GM21723 (cell line): ENCODE results near the gene SSBP3.

ENCODE experiments used
- ATAC-seq: cut with Tn5 transposase; IDR thresholded peaks from one replicate; pipeline ENCODE4 v1.9.1; 2021; ENCODE audit warnings: mild to moderate bottlenecking, moderate library complexity; ENCODE audit not compliant: unreplicated experiment

Gene SSBP3

DNA sequence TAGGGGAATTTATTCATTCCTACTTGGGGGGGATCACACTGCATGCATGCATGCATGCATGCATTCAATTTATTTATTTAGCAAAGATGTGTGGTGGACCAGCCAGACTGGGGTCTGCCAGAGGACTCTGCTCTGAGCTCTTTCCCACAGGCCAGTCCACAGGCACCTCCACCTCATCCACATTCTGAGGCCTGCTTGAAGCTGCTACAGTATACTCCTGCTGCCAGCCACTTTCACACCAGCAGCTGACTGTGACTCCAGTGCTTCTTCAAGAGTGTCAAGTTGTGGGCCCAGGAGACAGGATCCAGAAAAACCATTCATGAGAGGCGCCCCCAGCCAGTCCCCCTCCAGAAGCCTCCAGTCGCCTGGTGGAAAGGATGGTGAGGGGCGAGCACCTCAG is 30.9 kb downstream of the SSBP3 start:
- ATAC-seq: no peak

- ATAC-seq: no peak
Observed at GRCh38 chr1:54374766-54375165, 31.4 kb downstream of the SSBP3 start.

DNA sequence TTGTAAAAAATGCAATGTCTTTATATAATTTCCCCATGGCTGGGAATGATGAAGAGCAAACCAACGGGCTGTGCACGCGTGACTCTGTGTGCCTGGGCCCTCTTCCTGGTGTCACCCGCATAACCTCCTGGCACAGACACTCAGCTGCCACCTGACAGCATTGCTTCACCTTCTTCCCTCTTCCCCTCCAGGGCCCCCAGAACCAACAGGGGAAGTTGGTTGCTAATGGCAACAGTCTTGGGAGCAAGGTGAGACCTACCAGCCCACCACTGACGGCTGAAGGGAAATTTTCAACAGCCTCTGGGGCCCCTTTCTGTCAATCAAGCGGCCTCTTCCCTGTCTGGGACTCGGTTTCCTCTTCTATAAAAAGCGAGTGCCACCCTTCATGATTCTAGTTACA is 33.2 kb downstream of the SSBP3 start:
- no peak for ATAC-seq

DNA sequence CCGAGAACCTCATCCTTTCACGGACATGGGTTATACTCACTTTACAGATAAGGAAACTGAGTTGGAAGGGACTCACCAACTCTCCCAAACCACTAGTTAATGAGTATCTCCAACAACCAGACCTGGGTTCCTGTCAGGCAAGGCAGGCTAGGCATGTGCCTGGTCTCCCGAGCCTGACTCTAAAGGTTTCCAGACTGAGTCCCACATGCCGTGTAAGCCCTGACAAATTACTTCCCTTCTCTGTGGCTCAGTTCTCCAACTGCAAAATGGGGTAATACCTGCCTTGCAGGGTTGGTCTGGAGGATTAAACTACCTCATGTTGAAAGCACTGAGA is 34.3 kb downstream of the SSBP3 start:
- no peak for ATAC-seq

GRCh38 chr1:54371038-54371941 is 34.9 kb downstream of the SSBP3 start:
- no peak for ATAC-seq

DNA sequence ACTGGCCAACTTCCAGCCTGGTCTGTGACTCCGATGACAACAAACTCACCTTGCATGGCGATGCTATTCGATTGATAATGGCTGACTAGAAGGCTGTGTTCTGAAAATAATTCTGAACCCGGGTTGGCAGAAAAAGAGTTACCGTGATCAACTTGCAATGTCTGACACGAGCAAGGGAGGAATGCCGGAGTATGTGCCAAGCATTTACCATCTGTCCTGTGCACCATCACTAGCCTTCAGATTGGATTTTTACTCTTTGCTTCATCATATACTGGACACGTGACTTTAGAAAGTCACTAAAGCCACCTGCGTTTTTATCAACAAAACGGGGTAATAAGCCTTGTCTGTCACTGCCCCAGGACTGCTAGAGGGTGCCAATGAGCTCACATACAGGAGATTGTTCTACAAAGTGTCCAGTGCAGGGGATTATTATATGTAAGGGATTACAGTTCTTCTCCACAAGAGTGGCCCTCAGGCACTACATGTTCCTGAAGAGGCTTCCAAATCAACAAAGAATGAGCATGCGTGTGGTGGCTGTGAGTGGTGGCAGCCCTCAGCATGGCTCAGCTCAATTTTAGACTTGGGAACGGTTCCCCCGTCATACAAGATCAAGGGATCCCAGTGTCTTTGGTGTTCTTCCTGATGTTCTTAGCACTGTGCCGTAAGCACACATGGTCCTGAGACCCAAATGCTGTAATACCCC is 35.8 kb downstream of the SSBP3 start:
- no peak for ATAC-seq

- ATAC-seq: no peak
Observed at GRCh38 chr1:54367613-54368012, 38.6 kb downstream of the SSBP3 start.

GRCh38 chr1:54365847-54366246 is 40.3 kb downstream of the SSBP3 start:
- ATAC-seq: no peak

DNA sequence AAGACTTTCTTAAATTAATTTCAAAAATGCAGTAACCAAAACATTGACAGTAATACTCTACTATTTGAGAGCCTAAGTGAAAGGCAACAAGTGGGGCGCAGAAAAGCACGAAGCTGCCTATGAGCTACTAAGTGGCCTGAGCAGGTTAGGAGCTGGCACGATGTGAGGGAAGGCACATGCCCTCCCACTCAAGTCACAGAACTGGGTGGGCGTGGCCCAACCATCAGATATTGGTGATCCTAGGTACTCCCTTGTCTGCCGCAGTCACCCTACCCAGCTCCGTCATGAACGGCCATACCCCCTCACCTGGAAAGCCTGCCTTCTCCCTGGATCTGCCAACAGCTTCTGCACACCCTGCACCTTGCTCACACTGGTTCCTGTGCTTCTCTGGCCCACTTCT is 40.8 kb downstream of the SSBP3 start:
- no peak for ATAC-seq

DNA sequence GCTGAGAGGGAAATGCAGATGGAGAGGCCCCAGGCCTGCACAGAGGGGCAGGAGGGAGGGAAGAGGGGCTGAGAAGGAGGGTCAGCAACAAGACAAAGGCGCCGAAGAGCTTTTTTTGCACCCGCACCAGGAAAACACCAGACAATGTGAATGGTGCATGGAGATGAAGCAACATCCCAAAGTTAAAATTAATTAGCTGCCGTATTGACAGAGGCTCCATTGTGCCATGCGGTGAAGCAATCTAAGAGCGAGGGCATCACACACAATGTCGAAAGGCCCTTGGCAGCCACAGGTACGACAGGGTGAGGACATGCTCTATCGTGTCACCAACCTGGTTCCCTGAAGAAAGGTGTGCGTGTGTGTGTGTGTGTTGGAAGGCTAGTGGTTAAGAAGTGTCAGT is 41.2 kb downstream of the SSBP3 start:
- no peak for ATAC-seq

DNA sequence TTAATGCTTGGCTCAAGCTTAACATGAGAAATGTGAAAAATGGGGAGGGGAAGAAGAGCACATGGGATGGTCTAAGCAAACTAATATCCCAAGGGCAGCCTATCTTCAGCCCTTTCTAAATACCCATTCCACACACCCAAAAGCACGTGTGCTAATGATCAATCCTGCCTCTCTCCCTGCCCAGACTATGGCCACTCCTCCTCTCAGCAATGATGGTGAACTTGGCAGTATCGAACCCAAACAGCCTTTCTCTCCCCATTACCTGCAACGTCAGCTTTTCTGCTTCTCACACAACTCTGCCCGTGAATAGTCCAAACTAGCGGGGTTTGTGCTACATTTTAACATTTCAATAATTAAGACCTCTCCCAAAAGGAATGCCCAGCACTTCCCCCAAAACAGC is 41.6 kb downstream of the SSBP3 start:
- ATAC-seq: no peak

DNA sequence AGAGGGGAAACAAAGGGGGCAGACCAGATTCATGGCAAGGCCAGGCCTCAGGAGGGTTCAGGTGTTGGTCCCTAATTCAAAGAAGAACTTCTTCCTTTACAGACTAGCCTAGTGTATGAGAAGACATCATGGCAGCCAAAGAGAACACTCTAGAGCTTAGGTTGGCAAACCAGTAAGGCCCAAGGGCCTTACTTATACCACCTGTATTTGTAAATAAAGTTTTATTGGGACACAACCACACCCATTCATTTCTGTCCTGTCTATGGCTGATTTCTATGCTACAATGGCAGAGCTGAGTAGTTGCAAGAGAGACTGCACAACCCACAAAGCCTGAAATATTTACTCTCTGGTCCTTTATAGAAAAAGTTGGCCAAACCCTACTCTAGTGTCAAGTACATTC is 42.3 kb downstream of the SSBP3 start:
- no peak for ATAC-seq

DNA sequence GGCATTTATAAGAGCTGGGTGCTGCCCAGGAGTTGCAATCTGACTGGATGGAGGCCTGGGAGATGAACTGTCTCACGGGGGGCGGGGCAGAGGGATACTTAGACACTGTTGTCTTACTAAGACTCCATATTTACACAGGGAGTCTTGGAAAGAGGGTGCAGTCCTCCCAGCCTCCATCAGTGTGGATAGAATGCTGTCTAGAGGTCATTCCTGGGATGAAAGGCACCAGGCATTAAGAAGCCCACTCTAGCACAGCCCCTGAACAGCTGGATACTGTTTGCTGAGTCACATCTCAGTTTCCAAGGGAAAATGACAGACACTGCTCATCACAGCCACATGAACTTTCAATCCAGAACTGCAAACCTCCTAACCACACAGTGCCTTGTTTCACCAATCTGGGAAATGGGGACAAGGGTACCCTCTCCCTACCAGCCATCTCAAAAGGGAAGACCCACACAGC is 43.3 kb downstream of the SSBP3 start:
- ATAC-seq: no peak

- ATAC-seq: no peak
Observed at GRCh38 chr1:54361342-54361741, 44.9 kb downstream of the SSBP3 start.

GRCh38 chr1:54360165-54361005 is 45.8 kb downstream of the SSBP3 start:
- ATAC-seq: no peak

DNA sequence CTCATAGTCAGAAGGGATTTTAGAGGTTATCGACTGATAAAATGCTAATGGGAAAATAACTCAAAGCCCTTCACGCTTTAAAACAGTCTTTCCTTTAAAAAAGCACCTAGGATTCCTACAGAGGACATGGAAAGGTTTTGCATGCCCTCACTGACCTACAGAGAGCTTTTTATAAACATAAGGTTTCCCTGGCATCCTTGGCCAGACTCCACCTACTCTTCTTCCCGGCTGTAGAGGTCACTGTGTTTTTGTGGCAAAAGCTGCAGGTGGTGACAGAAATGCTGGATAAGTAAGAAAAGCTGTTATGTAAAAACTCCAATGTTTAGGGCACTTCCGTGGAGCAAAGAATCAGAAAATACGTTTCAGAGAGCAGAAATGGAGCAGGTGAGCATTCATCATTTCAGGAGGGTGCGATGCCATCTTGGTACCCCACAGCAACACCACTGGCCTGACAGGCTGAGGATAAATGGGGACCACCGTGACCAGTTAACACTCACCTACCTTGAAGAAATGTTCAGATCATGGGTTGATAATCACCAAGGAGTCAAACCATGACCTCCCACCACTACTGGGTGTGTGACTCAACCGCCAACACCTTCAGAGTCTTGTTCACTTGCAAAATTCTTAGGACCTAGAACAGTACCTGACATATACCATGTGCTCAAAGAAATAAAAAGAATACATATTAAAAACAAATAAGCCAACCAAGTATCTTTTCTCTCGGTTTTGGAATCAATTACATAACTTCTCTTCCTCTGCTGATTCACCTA is 46.6 kb downstream of the SSBP3 start:
- no peak for ATAC-seq

DNA sequence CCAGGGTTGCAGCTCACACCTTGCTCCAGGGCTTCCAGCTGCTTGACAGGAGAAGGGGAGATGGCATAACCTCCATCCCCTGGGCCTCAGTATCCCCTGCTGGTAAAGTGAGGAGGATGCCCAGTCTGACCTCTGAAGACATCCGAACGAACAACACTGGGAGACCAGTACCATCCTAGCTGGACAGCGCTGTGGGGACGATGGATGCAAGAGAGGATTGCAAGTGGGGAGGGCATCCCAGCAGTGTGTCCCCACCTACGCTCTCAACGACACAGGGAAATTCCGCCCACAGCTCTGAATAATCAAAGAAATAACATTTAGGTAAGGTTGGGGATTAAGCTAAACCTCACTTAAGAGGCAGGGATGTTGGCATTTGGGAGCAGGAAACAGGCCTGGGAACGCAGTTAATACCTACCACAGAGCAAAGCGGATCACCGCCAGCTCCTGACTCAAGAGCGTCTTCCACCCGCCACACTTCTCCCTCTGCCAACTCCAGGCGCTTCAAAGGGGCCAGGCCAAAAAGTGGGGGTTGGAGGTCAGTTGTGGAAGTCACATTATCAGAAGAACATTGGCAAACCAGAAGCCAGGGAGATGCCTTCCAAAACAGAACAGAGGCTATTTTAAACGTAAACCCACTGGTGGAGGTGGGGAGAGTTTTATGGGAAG is 47.6 kb downstream of the SSBP3 start:
- ATAC-seq: no peak

- ATAC-seq: no peak
Observed at GRCh38 chr1:54357967-54358366, 48.2 kb downstream of the SSBP3 start.

DNA sequence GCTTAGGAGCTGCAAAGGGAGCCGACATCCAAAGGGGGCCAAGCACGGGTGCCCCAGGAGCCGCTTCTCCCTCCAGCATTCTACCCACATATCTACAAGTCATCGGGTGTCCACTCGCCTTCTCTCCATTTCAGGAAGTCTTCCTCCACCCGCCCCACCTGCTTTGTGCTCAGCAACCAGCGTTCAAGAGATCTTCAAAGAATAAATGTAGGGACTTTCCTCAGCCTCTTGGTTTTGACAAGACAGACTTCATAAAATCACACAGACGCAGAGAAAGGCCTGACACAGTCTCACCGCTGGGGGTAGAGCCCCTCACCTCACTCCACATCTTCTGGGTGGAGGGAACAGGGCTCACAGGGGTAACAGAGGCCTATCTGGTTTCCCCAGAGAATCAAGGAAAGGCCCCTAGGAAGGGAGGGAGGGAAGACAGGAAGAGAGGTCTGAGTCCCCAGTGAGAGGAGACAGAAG is 49.5 kb downstream of the SSBP3 start:
- no peak for ATAC-seq
